Measurements from ENCODE around the gene PRSS27. TPM values are rescaled to one million over a fixed set of nuclear protein-coding genes. Genes with fewer than 3 reads are reported as not detected.
"Not testable (repeated sequence)": the region's sequence is repeated elsewhere in the genome, so short reads cannot be mapped to it uniquely, and the experiment has no call there.

PRSS27 gene
- total RNA-seq, 1 donor from 2014 or later: 1.7 TPM

DNA sequence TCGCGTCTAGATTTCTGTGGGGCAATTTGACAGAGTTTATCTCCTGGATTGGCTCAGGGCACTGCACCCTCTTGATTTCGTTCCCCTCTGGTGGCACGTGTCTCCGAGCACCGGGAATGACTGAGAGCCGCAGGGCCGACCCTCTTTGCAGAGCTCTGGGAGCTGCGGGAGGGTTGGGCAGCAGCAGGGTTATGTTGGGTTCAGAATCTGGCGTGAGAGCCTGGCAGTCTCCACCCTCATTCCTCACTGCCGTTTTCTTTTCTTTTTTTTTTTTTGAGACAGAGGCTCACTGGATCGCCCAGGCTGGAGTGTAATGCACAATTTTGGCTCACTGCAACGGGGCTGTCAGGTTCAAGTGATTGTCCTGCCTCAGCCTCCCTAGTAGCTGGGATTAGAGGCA lies 30.6 kb downstream of the PRSS27 start:
- not testable (repeated sequence) for DNase-seq (ENCODE audit: low spot score); H3K36me3 Mint-ChIP-seq (ENCODE audit: low read depth); H3K27ac Mint-ChIP-seq; H3K27me3 Mint-ChIP-seq (ENCODE audit: insufficient read depth); H3K4me3 Mint-ChIP-seq; H3K9me3 Mint-ChIP-seq
- intact Hi-C loops (cut with micrococcal nuclease): loop anchor here (10.0 kb wide), 1 partner anchor 1075 kb away; the partner anchor contains the start of genes CRAMP1 and IFT140
- peaks cover 15% of the 10 kb centered on the region for H3K4me1 Mint-ChIP-seq (ENCODE audit: low read depth)

DNA sequence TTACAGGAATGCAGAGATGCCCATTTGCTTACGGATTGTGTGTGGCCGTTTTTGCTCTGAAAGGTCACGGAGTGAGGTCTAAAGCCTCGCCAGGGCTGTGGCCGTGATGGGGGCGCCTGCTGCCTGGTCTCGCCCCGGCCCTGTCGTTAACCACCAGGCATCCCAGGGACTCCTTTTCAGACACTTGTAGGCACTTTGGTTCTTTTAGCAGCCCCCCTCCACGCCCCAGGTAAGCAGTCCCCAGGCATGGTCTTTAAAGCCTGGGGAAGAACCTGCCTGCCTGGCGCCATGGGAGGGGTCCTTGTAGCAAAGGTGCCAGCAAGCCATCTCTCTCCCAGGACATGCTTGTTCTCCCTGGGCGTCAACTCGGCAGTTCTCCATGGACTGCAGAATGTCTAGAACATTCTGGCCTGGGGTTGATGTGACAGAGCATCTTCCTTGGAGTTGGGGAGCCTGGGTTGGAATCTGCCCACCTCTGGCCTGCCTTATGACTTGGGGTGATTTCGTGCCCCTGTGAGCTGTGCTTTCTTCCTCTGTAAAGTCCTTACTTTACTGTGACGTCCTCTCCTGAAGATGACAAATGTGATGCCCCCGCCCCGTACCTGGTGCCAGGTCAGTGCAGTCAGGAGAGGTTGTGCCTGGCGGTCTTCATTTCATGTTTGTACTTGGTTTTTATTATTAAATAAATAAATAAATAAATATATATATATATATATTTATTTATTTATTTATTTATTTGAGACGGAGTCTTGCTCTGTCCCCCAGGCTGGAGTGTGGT lies 32.3 kb downstream of the PRSS27 start:
- Mint-ChIP-seq H3K4me3 (peak overlapping the region; percentile 80), H3K9me3 (no peaks in the 10 kb centered on the region), H3K4me1 (ENCODE audit: low read depth) (peaks cover 15% of the 10 kb centered on the region), H3K27me3 (ENCODE audit: insufficient read depth) (peaks cover 2% of the 10 kb centered on the region), H3K27ac (peak overlapping the region; percentile 95), H3K36me3 (ENCODE audit: low read depth) (no peaks in the 10 kb centered on the region)
- intact Hi-C loops (cut with micrococcal nuclease): loop anchor here (10.0 kb wide), 1 partner anchor 1073 kb away; the partner anchor contains the start of genes CRAMP1 and IFT140
- no peak for DNase-seq (ENCODE audit: low spot score)

DNA sequence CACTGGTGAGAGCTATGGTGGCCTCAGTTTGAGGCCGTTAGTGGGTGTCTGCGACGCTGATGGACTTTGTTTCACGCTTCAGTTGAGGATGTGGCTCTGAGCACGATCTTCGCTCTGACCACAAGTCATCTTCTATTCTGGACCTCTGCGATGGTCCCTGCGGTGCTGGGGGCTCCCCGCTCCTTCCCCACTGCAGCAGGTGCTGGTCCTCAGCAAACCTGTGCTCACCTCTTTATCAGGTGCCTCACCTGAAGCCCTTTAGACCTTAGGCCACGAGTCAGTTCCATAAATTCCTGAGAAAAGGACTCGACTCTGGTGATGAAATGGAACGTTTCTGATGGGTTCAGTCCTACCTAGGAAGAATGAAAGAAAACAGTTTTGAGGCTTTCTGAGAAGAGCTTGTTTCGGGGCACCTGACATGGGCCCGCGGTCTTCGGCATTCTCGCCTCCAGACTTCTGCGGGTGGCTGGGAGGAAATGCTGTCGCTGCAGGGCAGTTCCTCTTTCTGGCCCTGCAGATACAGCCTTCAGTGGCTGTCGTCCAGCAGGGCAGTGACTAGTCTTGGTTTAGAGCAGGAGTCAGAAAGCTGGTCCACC lies 33.0 kb downstream of the PRSS27 start:
- intact Hi-C loops (cut with micrococcal nuclease): loop anchor here (10.0 kb wide), 1 partner anchor 1072 kb away; the partner anchor contains the start of genes CRAMP1 and IFT140
- Mint-ChIP-seq H3K9me3 (no peaks in the 10 kb centered on the region), H3K4me3 (peak overlapping the region; percentile 80), H3K36me3 (ENCODE audit: low read depth) (peaks cover 3% of the 10 kb centered on the region), H3K4me1 (ENCODE audit: low read depth) (peaks cover 18% of the 10 kb centered on the region), H3K27me3 (ENCODE audit: insufficient read depth) (peaks cover 2% of the 10 kb centered on the region), H3K27ac (peak overlapping the region; percentile 95)
- no peak for DNase-seq (ENCODE audit: low spot score)

DNA sequence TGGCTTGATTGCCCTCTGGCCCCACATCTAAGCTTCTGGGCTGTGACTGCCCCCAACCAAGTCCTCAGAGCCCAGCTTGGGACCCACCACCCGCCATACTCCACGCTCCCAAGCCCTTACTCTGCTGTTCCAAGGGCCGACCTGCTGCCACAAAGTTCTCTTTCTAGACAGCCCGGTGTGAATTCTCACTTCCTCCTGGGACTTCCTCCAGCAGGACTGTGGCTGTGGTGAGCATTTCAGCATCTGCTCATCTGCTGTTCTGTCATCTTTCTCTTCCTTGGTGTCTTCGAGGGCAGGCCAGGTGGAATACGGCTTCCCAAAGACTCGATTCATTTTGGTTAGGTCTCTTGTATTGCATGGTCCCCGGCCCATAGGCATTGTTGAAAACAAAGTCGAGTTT lies 33.9 kb downstream of the PRSS27 start:
- not testable (repeated sequence) for H3K27ac Mint-ChIP-seq; H3K36me3 Mint-ChIP-seq (ENCODE audit: low read depth); DNase-seq (ENCODE audit: low spot score); H3K27me3 Mint-ChIP-seq (ENCODE audit: insufficient read depth); H3K4me3 Mint-ChIP-seq; H3K9me3 Mint-ChIP-seq
- intact Hi-C loops (cut with micrococcal nuclease): loop anchor here (10.0 kb wide), 1 partner anchor 1071 kb away; the partner anchor contains the start of genes CRAMP1 and IFT140
- peaks cover 19% of the 10 kb centered on the region for H3K4me1 Mint-ChIP-seq (ENCODE audit: low read depth)

DNA sequence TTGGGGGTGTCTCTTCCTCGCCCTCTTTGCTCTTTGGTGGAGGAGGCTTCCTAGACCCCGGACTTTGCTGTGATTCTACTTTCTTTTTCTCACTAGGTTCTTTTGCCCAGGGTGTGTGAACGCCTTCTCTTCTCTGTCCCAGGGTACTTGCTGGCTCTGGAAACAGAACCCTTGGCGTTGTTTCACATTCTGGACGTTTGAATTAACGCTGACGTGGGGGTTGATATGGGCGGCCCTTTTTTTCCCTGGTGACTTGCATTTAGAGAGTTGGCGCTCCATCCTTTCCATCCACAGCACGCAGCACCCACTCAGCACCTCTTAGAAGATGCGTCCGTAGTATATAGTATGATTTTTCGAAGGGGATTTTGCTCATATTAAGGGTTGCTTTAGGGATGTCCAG lies 37.0 kb downstream of the PRSS27 start:
- Mint-ChIP-seq H3K4me3 (peak overlapping the region; percentile 99), H3K27ac (peak overlapping the region; percentile 82), H3K4me1 (ENCODE audit: low read depth) (peaks cover 19% of the 10 kb centered on the region)
- intact Hi-C loops (cut with micrococcal nuclease): loop anchor here (2.0 to 10.0 kb wide), 3 partner anchors 94 to 1068 kb away; partner anchors contain the start of genes CRAMP1, ELOB and IFT140
- DNase-seq (ENCODE audit: low spot score); H3K9me3 Mint-ChIP-seq; H3K27me3 Mint-ChIP-seq (ENCODE audit: insufficient read depth); H3K36me3 Mint-ChIP-seq (ENCODE audit: low read depth): not testable (repeated sequence)

DNA sequence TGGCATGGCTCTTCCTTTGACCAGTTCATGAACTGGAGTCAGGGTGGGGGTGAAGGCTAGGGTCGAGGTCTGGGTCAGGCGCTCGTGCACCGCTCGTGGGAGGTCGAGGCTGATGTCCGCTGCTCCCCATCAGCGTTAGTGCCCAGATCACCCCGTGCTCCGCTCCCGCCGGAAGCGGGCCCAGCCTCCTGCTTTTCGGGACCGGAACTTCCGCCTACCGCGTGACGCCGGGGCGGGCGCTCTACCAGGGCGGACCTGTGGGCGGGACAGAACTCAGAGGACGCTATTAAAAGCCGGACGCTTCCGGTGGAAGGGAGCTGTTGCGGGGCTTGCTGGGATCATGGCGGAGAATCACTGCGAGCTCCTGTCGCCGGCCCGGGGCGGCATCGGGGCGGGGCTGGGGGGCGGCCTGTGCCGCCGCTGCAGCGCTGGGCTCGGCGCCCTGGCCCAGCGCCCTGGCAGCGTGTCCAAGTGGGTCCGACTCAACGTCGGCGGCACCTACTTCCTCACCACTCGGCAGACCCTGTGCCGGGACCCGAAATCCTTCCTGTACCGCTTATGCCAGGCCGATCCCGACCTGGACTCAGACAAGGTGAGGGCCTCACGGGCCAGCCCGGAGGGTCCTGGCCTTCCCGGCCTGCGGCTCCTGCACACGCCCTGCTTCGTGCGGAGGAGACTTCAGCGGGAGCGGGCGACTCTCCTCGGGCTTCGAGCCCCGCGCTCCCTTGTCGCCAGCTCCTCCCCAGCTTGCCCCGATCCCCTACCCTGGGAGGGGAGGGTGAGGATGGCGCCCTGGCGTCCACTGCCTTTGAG lies 37.6 kb downstream of the PRSS27 start, which contains the start of gene KCTD5:
KCTD5 (plus strand) TSS at position 315 of the 813 bp plus-strand sequence; CDS start at position 341, 26 bp downstream.
- H3K4me3 Mint-ChIP-seq: peak within 1 kb of the TSS; percentile 99
- peaks cover 2% of the 10 kb centered on the region for H3K27me3 Mint-ChIP-seq (ENCODE audit: insufficient read depth)
- H3K36me3 Mint-ChIP-seq (ENCODE audit: low read depth): peaks cover 6% of the 10 kb centered on the region
- peak; percentile 96 for DNase-seq (ENCODE audit: low spot score)
- peaks cover 13% of the 10 kb centered on the region for H3K4me1 Mint-ChIP-seq (ENCODE audit: low read depth)
- peak within 1 kb of the TSS; percentile 97 for H3K27ac Mint-ChIP-seq
- intact Hi-C loops (cut with micrococcal nuclease): loop anchor here (1.0 to 10.0 kb wide), 7 partner anchors 8 to 1068 kb away; partner anchors contain the start of genes CRAMP1, ELOB, IFT140 and MLST8
- H3K9me3 Mint-ChIP-seq: no peaks in the 10 kb centered on the region

DNA sequence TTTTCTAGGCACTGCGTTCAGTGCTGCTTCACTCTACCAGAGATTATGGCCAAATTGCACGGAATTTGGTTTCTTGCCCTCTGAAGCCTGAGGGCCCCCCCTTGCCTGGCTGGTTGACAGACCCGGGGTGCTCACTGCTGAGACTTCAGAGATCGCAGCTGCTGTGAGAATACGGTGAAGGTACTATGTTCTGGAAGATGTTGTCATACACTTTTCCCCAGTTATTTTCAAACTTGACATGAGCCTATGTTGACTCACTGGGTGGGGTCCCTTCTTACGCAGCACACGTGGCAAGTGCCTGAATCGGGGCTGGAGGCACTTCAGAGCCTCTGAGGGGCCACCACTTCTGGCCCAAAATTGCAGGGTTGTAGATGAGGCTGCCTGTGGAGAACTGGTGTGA lies 39.7 kb downstream of the PRSS27 start:
- H3K36me3 Mint-ChIP-seq (ENCODE audit: low read depth); H3K4me1 Mint-ChIP-seq (ENCODE audit: low read depth): not testable (repeated sequence)
- intact Hi-C loops (cut with micrococcal nuclease): loop anchor here (5.0 to 10.0 kb wide), 2 partner anchors 97 to 1066 kb away; partner anchors contain the start of genes CRAMP1, ELOB and IFT140

DNA sequence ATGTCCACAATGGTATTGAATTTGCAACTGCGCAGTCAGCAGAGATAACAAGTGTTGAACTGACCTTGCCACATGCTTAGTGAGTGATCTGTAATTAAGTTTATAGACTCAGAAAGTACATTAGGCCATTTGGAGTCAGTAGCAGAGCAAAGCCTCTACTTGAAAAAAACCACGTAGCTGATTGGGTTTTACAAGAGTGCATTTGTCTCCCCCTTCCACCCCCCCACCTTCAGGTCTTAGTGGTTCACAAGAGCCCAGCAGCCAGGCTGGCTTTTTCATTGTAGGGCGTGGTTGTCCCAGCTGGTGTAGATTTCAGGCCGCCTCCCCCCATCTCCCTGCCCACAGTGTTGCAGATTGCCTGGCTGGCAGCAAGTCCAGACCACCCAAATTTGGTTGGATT lies 40.1 kb downstream of the PRSS27 start:
- not testable (repeated sequence) for H3K27me3 Mint-ChIP-seq (ENCODE audit: insufficient read depth); H3K9me3 Mint-ChIP-seq; H3K4me1 Mint-ChIP-seq (ENCODE audit: low read depth); H3K36me3 Mint-ChIP-seq (ENCODE audit: low read depth); DNase-seq (ENCODE audit: low spot score); H3K4me3 Mint-ChIP-seq; H3K27ac Mint-ChIP-seq
- intact Hi-C loops (cut with micrococcal nuclease): loop anchor here (5.0 to 10.0 kb wide), 2 partner anchors 97 to 1065 kb away; partner anchors contain the start of genes CRAMP1, ELOB and IFT140

More for the DNA sequence above, 39.7 kb downstream of the PRSS27 start:
- not testable (repeated sequence) for H3K27ac Mint-ChIP-seq; H3K9me3 Mint-ChIP-seq; H3K27me3 Mint-ChIP-seq (ENCODE audit: insufficient read depth); DNase-seq (ENCODE audit: low spot score)
- H3K4me3 Mint-ChIP-seq: peak overlapping the region; percentile 99

DNA sequence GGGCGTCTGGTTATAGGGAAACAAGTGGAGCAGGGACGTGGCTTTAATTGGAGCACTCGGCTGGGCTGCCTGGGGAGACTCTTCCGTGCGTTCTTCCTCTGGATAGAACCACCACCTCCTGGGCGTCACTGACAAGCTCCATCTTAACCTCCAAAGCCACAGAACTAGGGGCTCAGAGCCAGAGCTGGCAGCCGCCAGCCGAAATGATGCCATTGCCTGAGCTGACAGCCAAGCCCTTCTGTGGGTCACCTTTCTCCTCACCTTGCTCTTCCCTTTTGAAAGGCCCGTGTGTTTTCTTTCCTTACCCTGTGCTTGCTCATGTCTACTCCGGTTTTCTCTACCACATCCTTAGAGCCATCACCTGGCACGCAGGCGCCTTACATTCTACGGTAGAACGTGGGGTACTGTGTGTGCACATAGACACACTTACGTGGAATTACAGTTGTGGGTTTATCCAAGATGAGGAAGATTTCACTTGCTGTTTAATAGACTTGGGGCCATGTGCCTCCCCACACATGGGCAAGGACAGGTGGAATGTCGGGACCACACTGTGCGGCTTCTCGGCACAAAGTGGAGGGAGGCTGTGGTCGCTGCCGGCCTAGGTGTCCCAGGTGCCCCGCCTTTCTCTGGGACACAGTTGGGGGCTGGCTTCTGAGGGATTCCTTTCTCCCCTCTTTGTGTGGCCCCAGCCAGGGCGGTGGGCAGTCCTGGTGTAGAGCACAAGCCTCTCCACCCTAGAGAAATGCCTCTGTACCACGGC lies 41.6 kb downstream of the PRSS27 start:
- intact Hi-C loops (cut with micrococcal nuclease); H3K27me3 Mint-ChIP-seq (ENCODE audit: insufficient read depth); H3K4me1 Mint-ChIP-seq (ENCODE audit: low read depth); H3K9me3 Mint-ChIP-seq; H3K27ac Mint-ChIP-seq; H3K4me3 Mint-ChIP-seq; DNase-seq (ENCODE audit: low spot score); H3K36me3 Mint-ChIP-seq (ENCODE audit: low read depth): not testable (repeated sequence)

DNA sequence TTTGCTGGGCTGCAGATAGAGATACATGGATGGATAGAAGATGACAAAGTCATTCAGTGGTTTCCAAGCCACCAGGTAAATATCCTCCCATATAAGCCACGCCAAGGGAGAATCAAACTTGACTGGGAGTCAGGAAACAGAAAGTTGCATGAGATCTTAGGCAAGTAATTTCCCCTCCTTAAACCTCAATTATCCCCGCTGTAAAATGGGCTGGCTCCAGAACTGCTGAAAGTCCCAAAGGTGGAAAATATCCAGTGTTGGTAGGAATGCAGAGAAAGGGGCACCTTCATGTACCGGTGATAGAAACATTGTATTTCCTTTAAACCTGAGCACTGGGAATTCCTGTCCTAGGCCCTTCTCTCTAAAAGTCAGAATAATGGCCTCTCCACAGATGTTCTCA lies 43.1 kb downstream of the PRSS27 start:
- H3K9me3 Mint-ChIP-seq; H3K36me3 Mint-ChIP-seq (ENCODE audit: low read depth); DNase-seq (ENCODE audit: low spot score); intact Hi-C loops (cut with micrococcal nuclease); H3K27me3 Mint-ChIP-seq (ENCODE audit: insufficient read depth); H3K4me1 Mint-ChIP-seq (ENCODE audit: low read depth); H3K4me3 Mint-ChIP-seq; H3K27ac Mint-ChIP-seq: not testable (repeated sequence)

DNA sequence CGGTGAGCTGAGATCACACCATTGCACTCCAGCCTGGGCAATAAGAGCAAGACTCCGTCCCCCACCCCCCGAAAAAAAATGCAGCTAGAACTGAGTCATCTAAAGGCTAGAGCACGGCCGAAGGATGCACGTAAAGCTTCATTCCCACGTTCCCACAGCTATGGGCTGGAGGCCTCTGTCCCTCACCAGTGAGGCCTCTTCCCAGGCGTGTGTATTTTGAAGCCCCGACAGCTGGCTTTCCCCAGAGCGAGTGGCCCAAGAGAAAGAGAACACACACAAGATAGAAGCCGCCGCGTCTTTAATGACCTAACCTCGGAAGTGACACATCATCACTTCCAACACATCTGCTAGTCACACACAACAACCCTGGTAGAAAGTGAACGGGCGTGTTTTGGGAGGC lies 44.3 kb downstream of the PRSS27 start:
- Mint-ChIP-seq H3K9me3 (no peaks in the 10 kb centered on the region), H3K36me3 (ENCODE audit: low read depth) (no peaks in the 10 kb centered on the region)

DNA sequence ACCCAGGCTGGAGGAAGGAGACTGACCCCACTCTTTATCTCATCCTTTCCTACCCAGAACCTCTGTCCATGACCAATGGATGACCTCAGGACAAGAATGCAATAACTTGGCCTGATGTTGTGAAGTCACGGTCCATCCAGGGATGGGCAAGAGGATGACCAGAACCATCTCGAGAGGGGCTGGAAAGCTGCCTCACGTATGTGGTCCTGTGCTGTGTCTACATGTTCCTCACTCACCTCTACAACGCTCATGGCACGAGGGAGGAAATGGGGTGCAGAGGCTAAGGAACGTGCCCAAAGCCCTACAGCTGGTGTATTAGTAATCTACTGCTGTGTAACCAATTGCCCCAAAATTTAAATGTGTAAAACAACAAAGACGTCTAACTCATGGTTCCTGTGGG lies 45.0 kb downstream of the PRSS27 start:
- H3K36me3 Mint-ChIP-seq (ENCODE audit: low read depth): peaks cover 2% of the 10 kb centered on the region
- peaks cover 23% of the 10 kb centered on the region for H3K4me1 Mint-ChIP-seq (ENCODE audit: low read depth)
- H3K9me3 Mint-ChIP-seq: no peaks in the 10 kb centered on the region
- H3K27ac Mint-ChIP-seq: no peak overlapping the region
- intact Hi-C loops (cut with micrococcal nuclease): no loop called here
- H3K27me3 Mint-ChIP-seq (ENCODE audit: insufficient read depth): no peaks in the 10 kb centered on the region
- no peak overlapping the region for H3K4me3 Mint-ChIP-seq
- DNase-seq (ENCODE audit: low spot score): no peak

More for the DNA sequence above, 44.3 kb downstream of the PRSS27 start:
- DNase-seq (ENCODE audit: low spot score): no peak
- intact Hi-C loops (cut with micrococcal nuclease): no loop called here
- Mint-ChIP-seq H3K27me3 (ENCODE audit: insufficient read depth) (no peaks in the 10 kb centered on the region), H3K27ac (no peak overlapping the region), H3K4me3 (no peak overlapping the region), H3K4me1 (ENCODE audit: low read depth) (peaks cover 16% of the 10 kb centered on the region)
